Brain microvascular endothelial cell (primary cell): ENCODE measurements around the gene TMCO4.
"Not testable (repeated sequence)": the region's sequence is repeated elsewhere in the genome, so short reads cannot be mapped to it uniquely, and the experiment has no call there.

Experiments used
- DNase-seq: peaks from one replicate; pipeline ENCODE4 v3.0.0-alpha.2; 2020
- H3K27ac ChIP-seq: fragments of 250-450 bp; sonication (Bioruptor Pico); 2 replicates; pipeline ENCODE4 v1.5.1; 2020; ENCODE audit warnings: mild to moderate bottlenecking, moderate library complexity
- H3K27me3 ChIP-seq: fragments of 250-450 bp; sonication (Bioruptor Pico); replicated peaks from 2 replicates; pipeline ENCODE4 v1.5.1; 2020; ENCODE audit warnings: mild to moderate bottlenecking
- H3K36me3 ChIP-seq: fragments of 250-450 bp; sonication (Bioruptor Pico); replicated peaks from 2 replicates; pipeline ENCODE4 v1.5.1; 2020; ENCODE audit warnings: mild to moderate bottlenecking
- H3K4me3 ChIP-seq: 2 replicates; pipeline ENCODE4 v1.5.1; 2011; ENCODE audit warnings: low read depth, mild to moderate bottlenecking, control low read depth, low read length, moderate library complexity
- in situ Hi-C: cut with HindIII; loops from 2 replicates; pipeline ENCODE4 v1.10.0; 2017; ENCODE audit warnings: low sequenced_read_pairs, low pct_ligation_motif_present
- TF ChIP-seq, protein P1 (sequence below): IDR thresholded peaks from 2 replicates; pipeline ENCODE4 v1.5.1; 2011; ENCODE audit warnings: low read depth, mild to moderate bottlenecking, moderate library complexity, low read length, control low read depth, inconsistent platforms; ENCODE audit errors: missing control alignments

The TMCO4 gene

DNA sequence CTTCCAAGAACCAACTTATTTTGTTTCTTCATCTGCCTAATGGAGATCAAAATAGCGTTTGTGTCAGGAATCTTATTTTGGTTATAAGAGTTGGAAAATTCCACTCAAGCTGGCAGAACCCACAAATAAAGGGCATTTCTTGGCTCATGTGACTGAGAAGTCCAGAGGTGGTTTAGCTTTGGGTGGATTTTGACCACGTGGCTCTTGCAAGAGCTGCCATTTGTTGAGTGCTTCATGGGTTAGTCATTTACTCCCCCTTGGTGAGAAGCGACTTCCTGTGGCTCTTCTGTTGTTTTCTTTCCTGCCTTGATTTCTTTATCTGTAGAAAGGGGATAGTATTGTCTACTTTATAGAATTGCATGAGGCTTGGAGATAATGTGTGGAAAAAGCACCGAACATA lies 24.8 kb upstream of the TMCO4 start:
- in situ Hi-C loops = no loop called here
- H3K27ac ChIP-seq = no peak overlapping the region
- no peaks in the 10 kb centered on the region for H3K36me3 ChIP-seq
- H3K27me3 ChIP-seq = no peaks in the 10 kb centered on the region
- H3K4me3 ChIP-seq = no peak overlapping the region
- TF ChIP-seq, protein P1, sequence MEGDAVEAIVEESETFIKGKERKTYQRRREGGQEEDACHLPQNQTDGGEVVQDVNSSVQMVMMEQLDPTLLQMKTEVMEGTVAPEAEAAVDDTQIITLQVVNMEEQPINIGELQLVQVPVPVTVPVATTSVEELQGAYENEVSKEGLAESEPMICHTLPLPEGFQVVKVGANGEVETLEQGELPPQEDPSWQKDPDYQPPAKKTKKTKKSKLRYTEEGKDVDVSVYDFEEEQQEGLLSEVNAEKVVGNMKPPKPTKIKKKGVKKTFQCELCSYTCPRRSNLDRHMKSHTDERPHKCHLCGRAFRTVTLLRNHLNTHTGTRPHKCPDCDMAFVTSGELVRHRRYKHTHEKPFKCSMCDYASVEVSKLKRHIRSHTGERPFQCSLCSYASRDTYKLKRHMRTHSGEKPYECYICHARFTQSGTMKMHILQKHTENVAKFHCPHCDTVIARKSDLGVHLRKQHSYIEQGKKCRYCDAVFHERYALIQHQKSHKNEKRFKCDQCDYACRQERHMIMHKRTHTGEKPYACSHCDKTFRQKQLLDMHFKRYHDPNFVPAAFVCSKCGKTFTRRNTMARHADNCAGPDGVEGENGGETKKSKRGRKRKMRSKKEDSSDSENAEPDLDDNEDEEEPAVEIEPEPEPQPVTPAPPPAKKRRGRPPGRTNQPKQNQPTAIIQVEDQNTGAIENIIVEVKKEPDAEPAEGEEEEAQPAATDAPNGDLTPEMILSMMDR = no peak
- no peak for DNase-seq

DNA sequence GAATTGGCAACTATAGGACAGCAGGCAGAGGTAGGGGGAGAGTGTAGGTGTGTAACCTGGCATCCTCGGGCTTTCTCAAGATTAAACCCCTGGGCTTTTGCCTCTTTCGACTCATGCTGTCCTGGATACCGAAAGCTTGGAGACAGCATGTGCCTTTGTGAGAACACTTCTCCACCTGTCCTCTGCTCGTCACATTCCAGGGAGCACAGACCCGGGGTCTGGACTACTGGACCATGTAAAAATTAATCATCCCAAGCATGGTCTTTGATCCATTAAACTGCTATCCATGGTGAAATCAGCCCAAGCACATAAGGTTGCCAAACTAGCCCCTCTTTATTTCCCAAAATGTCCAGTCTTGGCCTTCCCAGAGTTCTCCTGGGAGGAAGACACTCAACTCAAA lies 24.3 kb upstream of the TMCO4 start:
- H3K27ac ChIP-seq = no peak overlapping the region
- in situ Hi-C loops = no loop called here
- H3K36me3 ChIP-seq = no peaks in the 10 kb centered on the region
- no peak for DNase-seq
- H3K4me3 ChIP-seq = no peak overlapping the region
- H3K27me3 ChIP-seq = no peaks in the 10 kb centered on the region
- TF ChIP-seq, protein P1 = no peak

DNA sequence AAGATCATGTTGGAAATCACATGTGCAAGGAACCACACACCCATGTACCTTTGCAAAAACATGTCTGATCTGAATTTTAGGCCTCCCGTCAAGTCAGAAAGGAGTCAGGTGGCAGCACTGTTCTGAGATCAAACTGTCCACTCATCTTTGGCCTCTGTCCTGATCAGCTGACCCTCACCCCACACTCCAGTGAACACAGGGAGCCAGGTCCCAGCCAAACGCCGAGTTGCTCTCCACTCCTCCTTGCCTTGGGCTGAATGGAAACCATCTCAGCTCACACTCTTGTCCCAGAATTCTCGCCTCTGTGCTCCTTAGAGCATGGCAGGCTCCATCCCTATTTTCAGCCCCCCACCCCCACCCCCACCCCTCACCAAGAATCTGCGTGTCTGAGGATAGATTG lies 20.0 kb upstream of the TMCO4 start:
- Histone ChIP-seq H3K27me3 (no peaks in the 10 kb centered on the region), H3K36me3 (no peaks in the 10 kb centered on the region), H3K27ac (no peak overlapping the region), H3K4me3 (no peak overlapping the region)
- TF ChIP-seq, protein P1 = no peak
- in situ Hi-C loops = no loop called here
- DNase-seq = no peak

DNA sequence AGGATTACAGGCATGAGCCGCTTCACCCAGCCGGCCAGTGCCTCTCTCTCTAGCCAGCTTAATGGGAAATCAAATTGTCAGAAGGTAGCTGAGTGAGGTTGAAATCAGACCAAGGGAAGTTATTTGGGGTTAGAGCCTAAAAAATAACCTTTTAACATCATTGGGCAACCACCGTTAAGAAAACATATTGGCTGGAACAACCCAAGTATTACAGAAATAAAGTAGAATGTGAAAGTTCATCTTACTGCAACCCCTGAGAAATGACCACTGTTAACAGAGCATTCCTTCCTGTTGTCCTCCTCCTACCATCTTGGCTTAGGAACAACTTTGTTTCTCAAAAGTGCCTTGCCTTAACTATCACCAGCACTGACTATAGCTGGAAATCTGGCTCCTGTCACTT lies 18.6 kb upstream of the TMCO4 start:
- Histone ChIP-seq H3K27ac (no peak overlapping the region), H3K27me3 (no peaks in the 10 kb centered on the region), H3K36me3 (no peaks in the 10 kb centered on the region), H3K4me3 (no peak overlapping the region)
- TF ChIP-seq, protein P1 = no peak
- in situ Hi-C loops = no loop called here
- no peak for DNase-seq

DNA sequence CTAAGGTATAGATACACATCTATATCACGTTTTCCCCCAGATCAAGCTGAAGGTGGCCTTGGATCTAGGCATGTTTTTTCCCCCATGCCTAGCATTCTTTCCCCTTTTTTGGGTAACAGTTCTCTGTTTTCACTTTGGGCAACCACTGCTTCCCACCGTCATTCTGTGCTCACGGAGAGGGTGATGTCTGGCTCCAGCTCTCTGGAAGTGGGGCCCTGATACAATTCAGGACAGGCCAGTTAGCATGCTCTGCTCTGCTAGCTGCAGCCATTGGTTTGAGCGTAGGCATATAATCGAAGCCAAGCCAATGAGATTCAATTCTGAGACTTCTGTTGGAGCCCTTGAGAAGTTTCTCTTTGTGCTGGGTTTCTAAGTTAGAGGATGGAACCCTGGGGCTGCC lies 17.4 kb upstream of the TMCO4 start:
- DNase-seq = no peak
- H3K36me3 ChIP-seq = no peaks in the 10 kb centered on the region
- no peak overlapping the region for H3K27ac ChIP-seq
- TF ChIP-seq, protein P1 = no peak
- H3K27me3 ChIP-seq = no peaks in the 10 kb centered on the region
- no peak overlapping the region for H3K4me3 ChIP-seq
- in situ Hi-C loops = no loop called here

DNA sequence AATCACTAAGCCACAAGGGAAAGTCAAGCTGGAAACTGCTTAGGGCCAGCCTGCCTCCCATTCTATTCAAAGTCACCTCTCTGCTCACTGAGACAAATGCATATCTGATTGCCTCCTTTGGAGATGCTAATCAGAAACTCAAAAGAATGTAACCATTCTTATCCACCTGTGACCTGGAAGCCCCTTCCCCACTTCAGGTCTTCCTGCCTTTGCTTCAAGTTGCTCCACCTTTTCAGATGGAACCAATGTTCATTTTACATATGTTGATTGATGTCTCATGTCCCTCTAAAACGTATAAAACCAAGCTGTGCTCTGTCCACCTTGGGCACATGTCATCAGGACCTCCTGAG lies 17.0 kb upstream of the TMCO4 start:
- H3K27ac ChIP-seq, DNase-seq, in situ Hi-C loops, H3K36me3 ChIP-seq, H3K27me3 ChIP-seq, H3K4me3 ChIP-seq: not testable (repeated sequence)
